ENCODE data around the gene AQP7. TPM values are rescaled to one million over a fixed set of nuclear protein-coding genes. Genes with fewer than 3 reads are reported as not detected.
A peak's percentile ranks its signal among the peaks of the same experiment; 100 is the strongest.

Gene AQP7
- total and polyA plus RNA-seq, 8 donors, result 1.5 to 8.3 (median 3.3) TPM

DNA sequence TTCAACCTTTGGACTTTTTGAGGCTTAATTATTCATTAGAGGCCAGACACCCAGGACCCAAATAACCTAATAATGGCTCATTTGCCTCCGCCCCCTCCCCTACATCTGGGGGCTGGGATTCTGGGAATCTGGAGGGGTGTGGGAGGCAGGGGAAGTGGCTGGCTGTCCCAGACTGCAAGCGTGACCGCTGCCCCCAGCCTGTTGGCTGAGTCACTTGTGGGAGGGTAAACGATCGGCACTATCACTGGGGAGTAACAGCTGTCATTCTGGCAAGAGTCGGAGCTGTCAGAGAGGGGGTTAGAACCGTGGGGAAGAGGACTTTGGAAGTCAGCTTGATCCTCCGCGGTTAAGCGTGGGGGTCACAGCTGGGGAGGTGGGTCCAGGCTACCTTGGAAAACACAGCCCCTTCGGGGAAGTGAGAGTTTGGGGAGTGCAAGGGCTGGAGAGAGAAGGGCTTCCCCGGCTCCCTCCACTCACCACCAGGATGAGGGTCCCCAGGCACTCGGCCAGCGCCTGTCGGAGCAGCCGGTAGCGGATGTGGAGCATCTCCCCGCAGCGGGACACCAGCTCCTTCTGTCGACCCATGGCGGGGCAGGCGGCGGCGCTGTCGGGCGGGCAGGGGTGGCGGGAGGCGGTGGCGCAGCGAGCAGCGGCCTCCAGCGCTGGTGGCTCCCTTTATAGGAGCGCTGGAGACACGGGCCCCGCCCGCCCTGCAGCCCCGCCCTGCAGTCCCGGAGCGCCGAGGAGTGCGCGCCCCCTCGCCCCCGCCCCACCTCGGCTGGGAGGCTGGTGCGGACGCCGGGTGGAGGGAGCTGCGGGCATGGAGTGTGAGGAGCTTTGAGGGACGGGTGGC lies 44.8 kb upstream of the AQP7 start, which contains the start of gene AQP3:
Gene AQP3, minus strand, starts transcription at position 648 of the 853 bp plus-strand sequence. Its CDS starts 63 bp downstream, at position 585.
- intact Hi-C loops (cut with DNase I), result no loop called here
- peaks cover 10 to 28% of the 10 kb centered on the region in 2 donors for H3K4me1 ChIP-seq
- peak within 1 kb of the TSS; percentile 45 to 46 for H3K4me3 ChIP-seq
- peak within 1 kb of the TSS; percentile 73 to 81 for H3K27ac ChIP-seq
- DNase-seq, result peak in 3 of 4 donors; percentile 68 to 92 (median 77)
- TF ChIP-seq, protein P1, sequence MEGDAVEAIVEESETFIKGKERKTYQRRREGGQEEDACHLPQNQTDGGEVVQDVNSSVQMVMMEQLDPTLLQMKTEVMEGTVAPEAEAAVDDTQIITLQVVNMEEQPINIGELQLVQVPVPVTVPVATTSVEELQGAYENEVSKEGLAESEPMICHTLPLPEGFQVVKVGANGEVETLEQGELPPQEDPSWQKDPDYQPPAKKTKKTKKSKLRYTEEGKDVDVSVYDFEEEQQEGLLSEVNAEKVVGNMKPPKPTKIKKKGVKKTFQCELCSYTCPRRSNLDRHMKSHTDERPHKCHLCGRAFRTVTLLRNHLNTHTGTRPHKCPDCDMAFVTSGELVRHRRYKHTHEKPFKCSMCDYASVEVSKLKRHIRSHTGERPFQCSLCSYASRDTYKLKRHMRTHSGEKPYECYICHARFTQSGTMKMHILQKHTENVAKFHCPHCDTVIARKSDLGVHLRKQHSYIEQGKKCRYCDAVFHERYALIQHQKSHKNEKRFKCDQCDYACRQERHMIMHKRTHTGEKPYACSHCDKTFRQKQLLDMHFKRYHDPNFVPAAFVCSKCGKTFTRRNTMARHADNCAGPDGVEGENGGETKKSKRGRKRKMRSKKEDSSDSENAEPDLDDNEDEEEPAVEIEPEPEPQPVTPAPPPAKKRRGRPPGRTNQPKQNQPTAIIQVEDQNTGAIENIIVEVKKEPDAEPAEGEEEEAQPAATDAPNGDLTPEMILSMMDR (IDR thresholded peaks at IDR 0.05), result peak; percentile 13 to 15
- peak; percentile 85 for ATAC-seq
- peaks cover 0 to 11% of the 10 kb centered on the region in 2 donors for H3K36me3 ChIP-seq
- no peaks in the 10 kb centered on the region for H3K9me3 ChIP-seq
- peaks cover 0 to 18% of the 10 kb centered on the region in 2 donors for H3K27me3 ChIP-seq

- TF ChIP-seq, protein P1 (IDR thresholded peaks at IDR 0.05), result no peak
- peak in 1 of 4 donors; percentile 38 for DNase-seq
- peaks cover 0 to 11% of the 10 kb centered on the region in 2 donors for H3K36me3 ChIP-seq
- peaks cover 10 to 28% of the 10 kb centered on the region in 2 donors for H3K4me1 ChIP-seq
- peaks cover 0 to 18% of the 10 kb centered on the region in 2 donors for H3K27me3 ChIP-seq
- H3K9me3 ChIP-seq, result no peaks in the 10 kb centered on the region
- intact Hi-C loops (cut with DNase I), result no loop called here
- H3K4me3 ChIP-seq, result peak overlapping the region; percentile 45 to 46
- peak overlapping the region; percentile 73 to 81 for H3K27ac ChIP-seq
- peak; percentile 45 for ATAC-seq
Observed at GRCh38 chr9:33446240-33446945, 44.0 kb upstream of the AQP7 start.

GRCh38 chr9:33445389-33446239 lies 43.2 kb upstream of the AQP7 start:
- H3K4me1 ChIP-seq, result peaks cover 10 to 28% of the 10 kb centered on the region in 2 donors
- intact Hi-C loops (cut with DNase I), result no loop called here
- TF ChIP-seq, protein P1 (IDR thresholded peaks at IDR 0.05), result no peak
- H3K36me3 ChIP-seq, result peaks cover 0 to 11% of the 10 kb centered on the region in 2 donors
- peak in 3 of 4 donors; percentile 74 to 84 (median 80) for DNase-seq
- H3K9me3 ChIP-seq, result no peaks in the 10 kb centered on the region
- peaks cover 0 to 18% of the 10 kb centered on the region in 2 donors for H3K27me3 ChIP-seq
- peak overlapping the region; percentile 45 to 46 for H3K4me3 ChIP-seq
- peak; percentile 54 for ATAC-seq
- peak overlapping the region; percentile 73 to 81 for H3K27ac ChIP-seq

DNA sequence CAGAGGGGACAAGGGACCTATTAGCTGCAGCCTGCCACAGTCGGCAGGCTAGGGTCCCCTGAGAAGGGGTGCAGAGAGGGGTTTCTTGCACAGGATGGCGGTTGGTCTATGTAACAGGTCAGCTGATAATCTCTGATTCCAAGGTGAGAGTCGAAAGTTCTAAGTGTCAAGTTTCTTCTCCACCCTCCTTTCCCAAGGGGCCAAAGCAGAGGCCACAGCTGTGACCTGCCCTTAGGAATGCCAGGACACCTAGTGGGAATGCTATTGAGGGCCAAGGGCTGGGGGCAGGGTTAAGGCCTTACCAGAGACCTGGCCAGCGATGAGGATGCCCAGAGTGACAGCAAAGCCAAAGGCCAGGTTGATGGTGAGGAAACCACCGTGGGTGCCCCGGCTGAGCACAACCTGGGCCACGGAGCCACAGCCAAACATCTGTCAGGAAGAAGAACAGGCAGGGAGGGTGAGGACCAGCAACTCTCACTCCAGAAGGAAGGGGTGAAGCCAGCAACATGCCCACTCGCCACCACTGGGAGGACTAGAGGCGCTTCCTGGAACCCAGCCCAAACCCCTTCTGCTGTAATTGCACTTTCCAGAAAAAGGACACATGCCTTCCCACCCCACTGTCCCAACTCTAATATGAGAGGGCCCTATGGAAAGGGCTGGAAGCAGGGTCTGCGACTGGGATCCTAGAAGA lies 41.2 kb upstream of the AQP7 start:
- Histone ChIP-seq H3K27me3 (peaks cover 0 to 18% of the 10 kb centered on the region in 2 donors), H3K9me3 (no peaks in the 10 kb centered on the region), H3K4me3 (peak overlapping the region in 1 of 2 donors; percentile 46), H3K4me1 (peaks cover 10 to 32% of the 10 kb centered on the region in 2 donors), H3K36me3 (peaks cover 0 to 16% of the 10 kb centered on the region in 2 donors), H3K27ac (no peak overlapping the region)
- ATAC-seq (no peak), DNase-seq (no peak)
- TF ChIP-seq, protein P1 (IDR thresholded peaks at IDR 0.05), result no peak
- intact Hi-C loops (cut with DNase I), result no loop called here
